Renal cortical epithelial cell (primary cell): Measurements from ENCODE around the gene NOTCH2. TPM values are rescaled to one million over a fixed set of nuclear protein-coding genes. Genes with fewer than 3 reads are reported as not detected.
"Not testable (repeated sequence)": the region's sequence is repeated elsewhere in the genome, so short reads cannot be mapped to it uniquely, and the experiment has no call there.

Source experiments
- DNase-seq: peaks from one replicate; pipeline ENCODE4 v3.0.0-alpha.2; 2011; ENCODE audit warnings: low read depth
- total RNA-seq: library from RNA; depleted of rRNA; stranded (reverse); fragments of >200 nt; gene quantifications from 2 replicates; pipeline ENCODE4 v1.2.3, GENCODE V29; 2014

Gene NOTCH2
- total RNA-seq, result 95.2 and 159 TPM in 2 replicates

DNA sequence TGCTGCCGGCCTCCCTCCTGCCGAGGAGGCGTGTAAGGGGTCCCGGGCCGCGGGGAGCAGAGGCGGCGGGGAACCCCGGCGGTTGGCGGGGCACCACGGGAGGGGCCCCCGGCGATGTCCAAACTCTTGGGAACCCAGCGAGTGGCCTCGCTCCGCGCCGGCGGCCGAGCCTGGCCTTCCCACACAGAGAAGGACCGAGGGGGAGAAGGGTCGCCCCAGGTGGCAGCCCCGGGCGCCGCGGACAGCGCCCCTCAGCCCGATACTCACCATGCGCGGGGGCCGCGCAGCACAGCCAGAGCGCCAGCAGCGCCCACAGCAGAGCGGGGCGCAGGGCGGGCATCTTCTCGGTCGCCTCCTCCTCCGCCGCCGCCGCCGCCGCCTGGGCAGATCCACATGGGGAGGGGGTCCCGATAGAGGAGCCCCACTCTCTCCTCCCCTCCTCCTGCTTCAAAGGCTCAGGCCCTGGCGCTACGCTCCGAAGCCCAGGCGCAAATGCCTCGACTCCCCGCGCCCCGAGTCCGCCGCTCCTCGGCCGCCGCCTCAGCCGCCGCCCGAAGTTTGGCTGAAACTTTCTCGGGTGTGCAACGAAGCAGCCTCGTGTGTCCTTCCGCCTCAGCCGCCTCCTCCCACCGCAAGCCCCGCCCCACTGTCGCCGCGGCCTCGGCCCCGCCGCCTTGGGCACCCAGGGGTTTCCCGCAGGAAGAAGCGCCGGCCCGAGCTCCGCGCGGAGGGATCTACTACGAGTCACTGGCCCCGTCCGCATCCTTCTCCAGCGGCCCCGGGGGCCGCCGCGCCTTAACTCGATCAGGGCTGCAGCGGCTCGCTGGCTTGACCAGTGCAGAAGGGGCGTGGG lies at the start of gene NOTCH2:
Gene NOTCH2 (minus strand): TSS at position 596 of the 853 bp plus-strand sequence. CDS start 256 bp downstream, at position 340.
- DNase-seq, result not testable (repeated sequence)

DNA sequence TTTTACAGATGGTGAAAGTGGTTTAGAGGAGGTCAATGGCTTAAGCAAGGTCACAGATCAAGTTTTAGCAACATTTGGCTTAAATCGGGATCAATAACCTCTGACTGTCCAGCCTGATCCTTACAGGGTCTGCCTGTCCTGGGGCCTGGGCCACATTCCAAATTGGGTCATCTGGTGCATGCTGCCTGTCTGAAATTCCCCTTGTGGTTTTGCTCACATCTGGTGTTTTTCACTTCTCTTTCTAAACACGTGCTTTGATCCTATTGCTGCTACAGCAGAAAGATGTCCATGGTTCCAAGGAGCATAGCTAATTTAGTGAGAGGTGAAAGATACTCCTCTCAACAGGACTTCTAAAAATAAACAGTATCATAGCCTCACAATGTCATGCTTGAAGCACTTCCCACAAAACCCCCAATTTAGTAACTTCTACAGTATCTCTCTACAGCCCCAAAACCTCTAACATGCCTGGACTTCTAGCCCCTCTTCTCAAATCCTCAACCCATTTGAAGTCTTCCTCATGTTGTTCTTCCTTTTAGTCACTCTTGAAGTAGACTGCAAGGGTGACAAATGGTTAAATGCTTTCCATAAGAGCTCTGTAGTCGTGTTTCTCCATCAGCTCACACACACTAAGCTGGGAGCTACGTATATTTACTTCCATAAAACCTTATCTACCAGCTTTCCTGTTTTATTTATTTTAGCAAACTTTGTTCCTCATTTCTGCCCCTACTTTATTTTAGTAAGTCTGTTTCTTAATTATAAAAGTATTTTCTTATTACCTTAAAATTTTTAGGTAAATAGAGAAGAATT lies 48.1 kb upstream of the NOTCH2 start:
- not testable (repeated sequence) for DNase-seq

DNA sequence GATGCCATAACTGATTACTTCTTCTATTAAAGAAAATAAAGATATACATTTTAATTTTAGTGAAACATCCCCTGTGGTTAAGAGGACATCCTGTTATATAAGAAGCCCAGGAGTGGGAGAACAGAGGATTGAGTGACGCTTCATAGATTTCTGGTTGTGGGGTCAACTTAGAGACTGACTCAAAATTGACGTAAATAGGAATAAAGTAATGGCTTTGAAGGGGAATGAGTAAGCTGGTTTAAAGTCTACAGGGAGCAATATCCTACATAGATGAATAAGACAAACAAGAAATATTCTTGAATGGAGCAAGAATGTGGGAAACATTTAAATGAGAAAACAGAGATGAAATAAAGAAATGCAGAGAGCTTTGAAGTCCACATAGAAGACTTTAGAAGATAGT lies 46.6 kb upstream of the NOTCH2 start:
- DNase-seq, result not testable (repeated sequence)

GRCh38 chr1:120113134-120113533 lies 43.7 kb upstream of the NOTCH2 start:
- DNase-seq, result not testable (repeated sequence)

GRCh38 chr1:120112212-120112611 lies 42.8 kb upstream of the NOTCH2 start:
- not testable (repeated sequence) for DNase-seq

GRCh38 chr1:120111771-120112170 lies 42.3 kb upstream of the NOTCH2 start:
- not testable (repeated sequence) for DNase-seq

GRCh38 chr1:120111008-120111407 lies 41.5 kb upstream of the NOTCH2 start:
- not testable (repeated sequence) for DNase-seq

- DNase-seq, result not testable (repeated sequence)
These were observed 40.2 kb upstream of the NOTCH2 start for GRCh38 chr1:120109656-120110055.

DNA sequence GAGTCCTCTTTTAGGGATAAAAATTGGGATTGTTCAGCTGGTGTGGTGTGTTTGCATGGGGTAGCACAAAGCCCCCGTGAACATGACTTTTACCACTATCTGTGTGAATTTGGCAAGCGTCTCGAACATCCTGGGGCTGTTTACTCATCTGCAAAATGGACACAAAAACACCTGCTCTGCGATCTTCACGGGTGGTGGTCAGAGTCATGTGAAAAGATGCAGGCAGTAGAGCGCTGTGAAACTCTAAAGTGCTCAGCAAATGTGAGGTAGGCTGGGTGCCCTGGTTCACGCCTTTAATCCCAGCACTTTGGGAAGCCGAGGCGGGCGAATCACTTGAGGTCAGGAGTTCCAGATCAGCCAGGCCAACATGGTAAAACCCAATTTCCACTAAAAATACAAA lies 39.7 kb upstream of the NOTCH2 start:
- DNase-seq, result not testable (repeated sequence)

- DNase-seq, result not testable (repeated sequence)
These were observed 35.8 kb upstream of the NOTCH2 start for GRCh38 chr1:120105288-120105687.

DNA sequence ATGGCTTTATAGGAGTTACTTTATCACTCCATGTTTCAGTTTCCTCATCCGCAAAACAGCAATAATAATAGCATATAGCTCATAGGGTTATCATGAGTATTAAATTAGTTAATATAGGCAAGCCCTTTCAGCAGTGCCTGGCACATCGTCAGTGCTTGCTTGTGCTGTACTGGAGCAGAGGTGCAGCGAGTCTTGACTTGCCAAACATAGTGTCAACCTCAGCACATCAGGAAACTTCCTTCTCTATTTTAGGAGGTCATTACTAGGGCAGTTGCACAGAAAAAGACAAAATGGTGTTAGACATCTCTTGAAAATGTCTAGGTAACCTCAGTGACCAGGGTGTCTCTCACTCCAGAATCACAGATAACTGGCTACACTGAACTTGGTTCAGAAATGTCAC lies 34.3 kb upstream of the NOTCH2 start:
- DNase-seq, result not testable (repeated sequence)

DNA sequence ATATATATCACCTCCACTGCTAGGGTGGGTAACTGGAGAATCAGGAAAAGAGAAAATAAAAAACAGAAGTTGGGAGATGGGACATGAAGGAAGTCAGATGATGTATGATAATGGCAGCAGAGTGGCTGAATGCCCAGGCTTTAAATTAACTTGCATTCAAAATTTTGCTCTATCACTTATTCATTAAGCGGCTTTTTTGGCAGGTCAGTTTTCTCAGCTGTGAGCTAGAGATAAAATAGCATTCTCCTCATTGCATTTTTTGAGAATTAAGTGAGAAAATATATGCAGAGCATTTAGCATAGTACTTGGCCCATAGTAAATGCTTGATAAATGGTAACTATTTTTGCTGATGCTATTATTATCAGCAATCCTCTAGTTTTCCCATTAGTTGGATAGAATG lies 32.1 kb upstream of the NOTCH2 start:
- not testable (repeated sequence) for DNase-seq

DNA sequence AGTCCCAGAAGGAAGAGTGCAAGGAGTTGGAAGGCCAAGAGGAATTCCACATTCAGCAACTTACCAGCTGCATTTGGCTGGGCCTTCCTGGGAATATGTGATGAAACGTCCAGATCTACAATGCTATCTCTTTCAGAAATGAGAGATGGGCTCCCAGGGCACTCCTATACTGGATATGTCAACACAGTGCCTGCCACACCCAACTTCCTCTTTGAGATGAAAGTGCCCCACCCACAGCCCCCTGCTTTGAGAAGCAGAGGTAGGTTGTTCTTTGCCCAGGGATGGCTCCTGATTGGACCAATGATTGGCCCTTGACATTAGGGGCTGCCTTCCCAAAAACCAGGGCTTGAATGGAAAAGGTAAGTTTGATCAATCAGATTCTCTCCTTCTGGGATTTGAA lies 31.1 kb upstream of the NOTCH2 start:
- not testable (repeated sequence) for DNase-seq

- DNase-seq, result peak; percentile 20
These were observed 29.7 kb upstream of the NOTCH2 start for GRCh38 chr1:120098986-120099759.

DNA sequence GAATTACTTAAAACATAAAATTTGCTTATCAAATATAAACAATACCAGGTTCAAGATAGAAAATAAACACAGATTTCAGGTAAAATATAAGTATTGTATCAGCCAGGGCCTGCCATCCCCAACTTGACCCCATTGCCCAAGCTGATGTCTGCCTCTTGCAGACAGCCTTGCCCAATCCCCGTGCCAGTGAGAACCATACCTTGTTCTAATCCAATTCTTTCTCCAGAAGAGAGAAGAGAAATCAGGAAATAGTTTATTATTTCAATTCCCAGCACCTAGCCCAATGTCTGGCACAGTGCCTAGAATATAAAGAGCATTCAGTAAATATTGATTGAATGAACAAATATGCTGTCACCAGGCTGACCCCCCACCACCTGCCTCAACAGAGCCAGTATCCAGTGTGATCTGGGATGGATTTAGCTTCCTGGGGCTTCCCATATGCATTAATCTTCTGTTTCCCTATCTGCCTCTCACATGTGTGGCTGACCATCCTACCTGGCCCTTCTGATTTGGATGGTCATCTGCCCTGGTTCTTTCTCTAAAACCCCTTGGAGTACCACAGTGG lies 27.6 kb upstream of the NOTCH2 start:
- DNase-seq, result not testable (repeated sequence)

DNA sequence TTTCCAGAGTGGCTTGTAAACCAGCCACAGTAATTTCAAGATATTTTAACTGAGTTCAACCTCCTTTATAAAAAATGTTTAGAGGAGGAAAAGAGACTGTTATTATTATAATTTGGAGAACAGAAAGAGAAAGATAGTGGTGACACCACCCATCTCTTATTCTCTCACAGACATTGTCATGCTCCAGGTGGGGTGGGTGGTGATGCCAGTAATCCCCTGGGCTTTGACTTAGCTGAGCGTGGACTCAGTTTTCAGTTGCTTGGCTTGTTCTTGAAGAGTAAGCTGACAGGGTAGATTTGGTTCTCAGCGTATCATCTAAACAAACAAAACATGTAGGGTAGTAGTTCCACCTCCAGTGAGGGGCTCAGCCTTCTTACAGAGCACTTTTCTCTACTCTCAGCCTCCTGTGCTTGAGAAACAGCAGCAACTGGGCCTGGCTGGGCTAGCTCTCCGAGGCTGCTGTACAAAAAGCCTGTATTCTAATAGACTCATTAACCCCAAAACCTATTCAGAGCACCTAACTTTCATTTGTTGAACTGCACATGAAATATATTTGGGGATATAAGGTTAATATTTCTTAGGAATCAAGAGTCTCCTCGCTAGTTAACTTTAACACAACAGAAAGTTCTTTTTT lies 24.2 kb upstream of the NOTCH2 start:
- not testable (repeated sequence) for DNase-seq

GRCh38 chr1:120092232-120093218 lies 23.1 kb upstream of the NOTCH2 start:
- not testable (repeated sequence) for DNase-seq

DNA sequence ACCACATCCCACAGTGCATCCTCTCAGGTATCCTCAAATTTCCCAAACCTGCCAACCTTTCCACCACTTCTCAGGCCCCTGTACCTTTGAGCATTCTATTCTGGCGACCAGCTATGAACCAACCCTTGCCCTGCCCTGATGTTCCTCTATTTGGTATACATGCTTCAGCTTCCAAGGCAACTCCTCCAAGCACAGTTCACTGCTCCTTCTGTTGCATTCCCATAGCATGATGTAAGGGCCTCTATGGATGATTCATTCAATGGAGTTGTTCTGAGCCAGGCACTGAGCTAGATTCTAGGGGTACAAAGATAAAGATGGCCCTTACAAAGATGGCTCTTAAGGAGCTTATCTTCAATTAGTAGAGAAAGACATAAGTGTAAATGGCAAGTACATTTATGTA lies 21.4 kb upstream of the NOTCH2 start:
- DNase-seq, result not testable (repeated sequence)

- DNase-seq, result peak; percentile 95
These were observed 18.5 kb upstream of the NOTCH2 start for GRCh38 chr1:120087959-120088358.

DNA sequence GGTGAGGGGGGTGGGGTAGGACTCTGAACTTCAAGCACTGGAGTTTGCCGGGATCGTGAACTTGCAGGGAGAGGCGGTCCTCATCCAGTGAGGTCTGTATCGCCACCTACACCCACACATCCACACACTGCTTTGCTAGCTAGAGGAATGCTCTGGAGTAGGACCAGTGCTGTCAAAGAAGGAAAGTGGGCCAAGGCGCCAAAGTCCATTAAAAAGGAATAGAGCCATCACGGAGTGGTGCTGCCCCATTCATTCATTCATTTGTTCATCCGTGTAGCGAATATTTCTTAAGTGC lies 405 bp upstream of the NOTCH2 start:
- DNase-seq, result not testable (repeated sequence)
